Ammon's horn (tissue), 1 donor: ENCODE data around the gene ADSS1.
"Not testable (repeated sequence)": the region's sequence is repeated elsewhere in the genome, so short reads cannot be mapped to it uniquely, and the experiment has no call there.

Experiments used
- DNase-seq: peaks from one replicate; pipeline ENCODE4 v3.0.0-alpha.2; 2016; ENCODE audit warnings: low spot score

Gene ADSS1

GRCh38 chr14:104750056-104750752, 26.2 kb downstream of the ADSS1 start:
- no peak for DNase-seq

- not testable (repeated sequence) for DNase-seq
Measured at GRCh38 chr14:104750753-104751057, 26.7 kb downstream of the ADSS1 start.

GRCh38 chr14:104751539-104752422, 27.8 kb downstream of the ADSS1 start:
- DNase-seq = no peak

GRCh38 chr14:104752423-104752734, 28.4 kb downstream of the ADSS1 start:
- no peak for DNase-seq

DNA sequence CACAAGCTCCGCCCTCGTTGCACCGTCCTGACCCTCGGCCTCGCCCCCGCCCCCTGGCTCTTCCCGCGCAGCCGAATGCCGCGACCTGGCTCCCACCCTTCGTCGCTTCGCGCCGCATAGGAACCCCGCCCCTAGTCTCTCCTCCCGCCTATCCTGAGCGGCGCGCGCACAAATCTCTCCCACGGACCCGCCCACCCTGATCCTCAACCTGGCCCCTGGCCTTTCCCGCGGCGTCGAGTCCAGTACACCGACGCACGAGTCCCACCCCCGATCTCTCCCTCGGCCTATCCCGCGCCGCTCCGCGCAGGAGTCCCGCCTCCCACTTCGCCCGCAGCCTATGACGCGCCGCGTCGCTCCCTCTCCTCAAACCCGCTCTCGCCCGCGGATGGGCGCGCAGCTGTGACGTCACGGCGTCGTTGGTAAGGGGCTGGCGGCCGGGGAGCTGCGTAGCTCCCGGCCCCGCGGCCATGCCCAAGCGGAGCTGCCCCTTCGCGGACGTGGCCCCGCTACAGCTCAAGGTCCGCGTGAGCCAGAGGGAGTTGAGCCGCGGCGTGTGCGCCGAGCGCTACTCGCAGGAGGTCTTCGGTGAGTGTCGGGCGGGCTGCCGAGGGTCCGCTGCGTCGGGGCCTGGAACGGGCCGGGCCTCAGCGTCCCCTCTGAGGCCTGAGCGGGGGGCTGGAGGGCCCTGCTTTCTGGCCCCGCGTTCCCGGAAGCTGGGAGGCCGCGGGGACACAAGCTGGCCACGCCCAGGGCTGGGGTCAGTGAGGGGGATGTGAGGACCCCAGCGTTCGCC, 28.9 kb downstream of the ADSS1 start, which contains the start of gene SIVA1:
Gene SIVA1, plus strand, starts transcription at position 413 of the 793 bp plus-strand sequence. Its CDS starts 55 bp downstream, at position 468.
- DNase-seq = peak; percentile 100

DNA sequence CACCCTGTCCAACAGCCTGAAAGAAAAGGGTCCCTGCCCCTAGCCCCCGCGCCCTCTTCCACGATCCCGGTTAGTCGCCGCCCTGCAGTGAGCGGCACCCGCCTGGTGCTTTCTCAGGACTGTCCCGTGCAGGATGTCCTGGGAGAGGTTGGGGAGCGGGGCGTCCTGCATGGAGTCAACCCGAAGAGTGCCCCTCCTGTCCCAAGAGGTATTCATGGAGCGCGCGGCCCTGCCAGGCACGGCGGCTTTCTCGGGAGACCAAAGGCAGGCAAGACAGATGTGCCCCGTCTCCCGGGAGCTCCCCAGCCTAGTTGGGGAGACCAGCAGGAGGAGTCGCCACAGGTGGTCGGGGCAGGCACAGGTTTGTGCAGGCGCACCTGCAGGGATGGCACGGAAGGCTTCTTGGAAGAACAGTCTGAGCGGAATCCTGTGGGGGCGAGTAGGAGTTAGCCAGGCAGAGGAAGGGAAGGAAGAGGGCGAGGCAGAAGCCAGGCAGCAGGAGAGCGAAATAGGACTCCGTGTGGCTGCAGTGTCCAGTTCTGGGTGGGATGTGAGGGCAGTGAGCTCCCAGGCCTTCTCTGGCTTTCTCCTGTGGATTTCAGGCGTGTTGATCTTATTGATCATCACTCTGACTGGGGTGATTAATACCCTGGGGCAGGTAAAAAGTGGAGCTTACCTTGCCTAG, 29.6 kb downstream of the ADSS1 start:
- no peak for DNase-seq

GRCh38 chr14:104754213-104754851, 30.3 kb downstream of the ADSS1 start:
- no peak for DNase-seq

DNA sequence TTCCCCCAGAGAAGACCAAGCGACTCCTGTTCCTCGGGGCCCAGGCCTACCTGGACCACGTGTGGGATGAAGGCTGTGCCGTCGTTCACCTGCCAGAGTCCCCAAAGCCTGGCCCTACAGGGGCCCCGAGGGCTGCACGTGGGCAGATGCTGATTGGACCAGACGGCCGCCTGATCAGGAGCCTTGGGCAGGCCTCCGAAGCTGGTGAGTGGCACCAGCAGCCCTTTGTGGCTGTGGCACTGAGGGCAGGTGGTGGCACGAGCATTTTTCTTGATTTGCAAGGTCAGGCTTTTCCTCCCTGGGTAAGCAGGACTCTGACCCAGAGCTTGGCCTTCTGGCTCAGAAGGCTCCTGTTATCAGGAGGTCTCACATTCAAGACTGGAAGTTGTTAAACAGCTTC, 31.6 kb downstream of the ADSS1 start:
- no peak for DNase-seq

GRCh38 chr14:104756477-104757237, 32.6 kb downstream of the ADSS1 start:
- no peak for DNase-seq

DNA sequence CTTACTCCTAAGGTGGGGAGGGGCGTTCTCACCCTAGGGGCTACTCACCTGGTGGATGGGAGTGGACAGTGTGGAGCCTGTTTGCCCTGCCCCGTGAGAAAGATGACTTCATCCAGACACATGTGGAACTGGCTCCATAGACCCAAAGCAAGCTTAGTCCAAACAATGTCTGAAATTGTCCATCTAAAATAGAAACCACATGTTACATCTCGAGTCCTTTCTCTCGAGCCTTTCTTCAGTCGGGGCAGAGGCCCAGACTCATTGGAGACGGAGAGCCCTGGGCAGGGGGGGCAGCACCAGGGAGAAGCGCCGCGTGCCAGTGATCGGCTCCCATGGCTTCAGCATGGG, 33.2 kb downstream of the ADSS1 start:
- no peak for DNase-seq

DNA sequence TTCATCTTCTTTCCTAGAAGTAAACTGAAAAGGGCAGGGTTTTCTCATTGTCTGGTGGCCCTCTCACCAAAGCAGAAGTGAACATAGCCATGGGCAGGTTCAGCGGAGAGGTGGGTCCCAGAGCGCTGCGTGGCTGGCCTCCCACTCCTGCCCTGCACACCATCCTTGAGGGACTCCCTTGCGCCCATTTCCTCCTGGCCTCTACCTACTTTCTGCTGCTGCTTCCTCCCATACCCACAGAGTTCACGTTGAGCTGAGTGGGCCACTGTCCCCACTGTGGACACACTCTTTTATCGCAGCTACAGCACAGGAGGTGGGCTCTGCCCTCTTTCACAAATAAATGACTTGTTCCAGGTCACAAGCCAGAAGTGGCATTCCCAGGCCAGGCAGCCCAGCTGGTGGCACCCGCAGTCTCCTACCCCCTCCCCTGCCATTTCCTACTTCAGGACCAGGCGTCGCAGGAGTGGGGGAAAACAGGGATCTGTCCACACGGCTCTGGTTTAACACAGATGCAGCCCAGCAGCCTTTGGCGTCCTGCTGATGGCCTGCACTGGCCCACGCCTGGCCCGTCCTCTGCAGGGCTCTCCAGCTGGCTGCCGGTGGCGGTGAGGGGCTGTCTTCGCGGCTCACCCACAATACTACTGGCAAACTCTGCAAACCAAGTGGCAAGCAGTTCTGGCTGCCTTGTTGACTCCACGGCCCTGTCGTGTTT, 33.8 kb downstream of the ADSS1 start:
- DNase-seq = no peak

DNA sequence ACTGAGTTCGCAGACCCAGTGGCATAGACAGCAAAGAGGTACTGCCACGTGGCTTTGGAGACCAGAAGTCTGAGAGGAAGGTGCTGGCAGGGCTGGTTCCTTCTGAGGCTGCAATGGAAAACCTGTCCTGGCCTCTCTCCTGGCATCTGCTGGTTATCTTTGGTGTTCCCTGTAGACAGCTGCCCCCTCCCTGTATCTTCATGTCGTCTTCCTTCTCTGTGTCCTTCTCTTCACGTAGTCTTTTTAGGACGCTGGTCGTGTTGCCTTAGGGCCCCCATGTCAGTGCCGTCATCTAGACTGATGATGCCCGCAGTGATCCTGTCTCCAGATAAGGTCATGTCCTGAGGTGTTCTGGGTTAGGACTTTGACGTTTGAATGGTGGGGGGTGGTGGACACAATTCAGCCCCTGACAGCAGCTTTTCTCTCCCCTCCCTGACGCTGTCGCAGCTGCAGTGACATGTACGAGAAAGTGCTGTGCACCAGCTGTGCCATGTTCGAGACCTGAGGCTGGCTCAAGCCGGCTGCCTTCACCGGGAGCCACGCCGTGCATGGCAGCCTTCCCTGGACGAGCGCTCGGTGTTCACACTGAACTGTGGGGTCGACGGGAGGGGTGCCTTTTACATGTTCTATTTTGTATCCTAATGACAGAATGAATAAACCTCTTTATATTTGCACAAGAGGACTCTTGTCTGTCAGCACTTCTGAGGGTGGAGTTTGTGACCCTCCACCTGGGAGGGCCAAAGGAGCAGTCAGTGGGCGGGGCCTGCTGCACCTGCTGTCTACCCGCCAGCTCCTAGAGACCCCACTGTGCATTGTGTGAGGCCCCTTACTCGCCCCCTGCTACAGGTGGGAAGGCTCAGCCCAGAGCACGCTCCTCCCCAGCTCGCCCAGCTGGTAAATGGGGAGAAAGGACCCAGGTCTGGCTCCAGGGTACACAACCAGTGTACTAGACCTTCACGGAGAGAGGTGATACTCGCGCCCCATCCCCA, 35.2 kb downstream of the ADSS1 start:
- no peak for DNase-seq

DNA sequence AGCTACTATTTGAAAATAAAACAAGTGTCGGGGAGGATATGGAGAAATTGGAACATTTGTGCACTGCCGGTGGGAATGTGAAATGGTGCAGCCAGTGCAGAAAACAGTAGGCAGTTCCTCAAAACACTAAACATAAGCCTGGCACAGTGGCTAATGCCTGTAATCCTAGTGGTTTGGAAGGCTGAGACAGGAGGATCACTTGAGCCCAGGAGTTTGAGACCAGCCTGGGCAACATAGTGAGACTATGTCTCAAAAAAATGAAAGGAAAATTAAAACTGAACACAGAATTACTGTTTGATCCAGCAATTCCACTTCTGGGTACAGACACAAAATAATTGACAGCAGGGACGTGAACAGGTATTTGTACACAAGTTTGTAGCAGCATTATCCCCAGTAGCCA, 41.5 kb downstream of the ADSS1 start:
- DNase-seq = no peak

DNA sequence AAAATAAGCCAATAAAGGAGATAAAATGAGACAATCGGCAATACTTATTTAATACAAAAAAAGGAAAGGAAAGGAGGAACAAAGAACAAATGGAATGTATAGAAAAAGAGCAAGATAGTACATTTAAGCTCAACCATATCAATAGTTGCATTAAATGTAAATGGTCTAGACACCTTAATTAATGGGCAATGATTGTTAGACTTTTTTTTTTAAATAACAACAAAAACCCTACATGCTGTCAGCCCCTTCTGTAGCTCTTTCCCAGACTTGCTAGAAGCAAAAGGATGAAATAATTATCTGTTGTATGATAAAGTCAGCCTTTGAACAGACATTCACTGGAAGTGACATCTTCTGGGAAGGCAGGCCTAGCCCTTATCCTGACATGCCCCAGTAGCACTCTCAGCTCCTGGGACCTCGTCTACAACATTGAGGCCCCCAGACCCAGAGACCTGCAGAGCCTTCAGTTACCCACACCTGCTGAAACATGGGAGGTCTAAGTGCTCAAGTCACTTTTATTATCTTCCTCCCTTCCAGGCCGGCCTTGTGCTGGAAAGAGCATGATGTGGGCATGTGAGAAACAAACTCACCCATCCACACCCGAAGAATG, 42.3 kb downstream of the ADSS1 start:
- DNase-seq = no peak

DNA sequence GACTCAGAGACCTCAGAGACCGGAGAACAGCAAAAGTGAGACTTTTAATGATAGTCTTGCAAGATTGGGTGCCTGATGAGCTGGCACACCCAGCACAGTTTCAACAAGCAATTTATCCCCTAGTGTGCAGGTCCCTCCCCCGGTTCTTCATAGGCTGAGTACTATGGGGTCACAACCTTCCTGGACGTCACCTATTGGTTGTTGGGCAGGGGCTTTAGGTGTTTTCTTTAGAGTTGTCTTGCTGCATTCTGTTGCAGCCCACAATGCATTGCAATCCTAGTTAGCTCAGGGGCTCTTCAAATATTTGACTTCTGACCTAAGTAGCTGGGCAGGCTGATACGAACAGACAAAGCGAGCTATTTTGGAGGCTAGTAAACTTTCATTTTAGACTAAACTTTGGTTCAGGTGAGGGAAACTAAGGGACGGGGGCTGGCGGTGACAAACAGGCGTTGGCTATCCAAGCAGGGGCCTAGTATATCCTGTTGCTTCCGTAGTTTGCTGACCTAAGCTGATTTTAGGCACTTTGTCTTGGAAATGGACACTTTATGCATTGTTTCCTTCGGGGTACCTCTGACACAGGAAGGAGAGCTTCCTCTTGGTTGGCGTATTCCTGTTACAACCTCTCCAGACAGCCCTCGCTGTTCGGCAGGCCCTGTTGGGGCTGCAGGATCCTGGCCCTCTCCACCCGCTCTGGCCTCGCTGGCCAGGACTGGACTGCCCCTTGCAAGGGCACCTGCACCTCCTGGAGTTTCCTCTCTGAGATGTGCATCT, 43.0 kb downstream of the ADSS1 start:
- no peak for DNase-seq

GRCh38 chr14:104767634-104767918, 43.5 kb downstream of the ADSS1 start:
- no peak for DNase-seq

- DNase-seq = peak; percentile 92
Measured at GRCh38 chr14:104768437-104769323, 44.7 kb downstream of the ADSS1 start.
